HUES6 (cell line): ENCODE measurements around the gene ARHGAP30.

Experiments
- H3K27ac ChIP-seq: 2 replicates; pipeline ENCODE4 v1.7.0; 2013; ENCODE audit warnings: low read depth, mild to moderate bottlenecking, low read length, inconsistent platforms
- H3K27me3 ChIP-seq: 2 replicates; pipeline ENCODE4 v1.6.1; 2013; ENCODE audit warnings: low read length; ENCODE audit not compliant: control insufficient read depth, insufficient read depth
- H3K36me3 ChIP-seq: 2 replicates; pipeline ENCODE4 v1.6.1; 2013; ENCODE audit warnings: low read length; ENCODE audit not compliant: control insufficient read depth, insufficient read depth
- H3K4me1 ChIP-seq: 2 replicates; pipeline ENCODE4 v1.6.1; 2013; ENCODE audit warnings: low read length; ENCODE audit not compliant: control insufficient read depth, insufficient read depth
- H3K4me3 ChIP-seq: 2 replicates; pipeline ENCODE4 v1.5.1; 2013; ENCODE audit warnings: low read depth, low read length
- H3K9ac ChIP-seq: one replicate; pipeline ENCODE4 v1.6.1; 2013; ENCODE audit warnings: mild to moderate bottlenecking, low read length
- H3K9me3 ChIP-seq: 2 replicates; pipeline ENCODE4 v1.6.1; 2013; ENCODE audit warnings: low read depth, low read length; ENCODE audit not compliant: control insufficient read depth, insufficient read depth

ARHGAP30 gene

DNA sequence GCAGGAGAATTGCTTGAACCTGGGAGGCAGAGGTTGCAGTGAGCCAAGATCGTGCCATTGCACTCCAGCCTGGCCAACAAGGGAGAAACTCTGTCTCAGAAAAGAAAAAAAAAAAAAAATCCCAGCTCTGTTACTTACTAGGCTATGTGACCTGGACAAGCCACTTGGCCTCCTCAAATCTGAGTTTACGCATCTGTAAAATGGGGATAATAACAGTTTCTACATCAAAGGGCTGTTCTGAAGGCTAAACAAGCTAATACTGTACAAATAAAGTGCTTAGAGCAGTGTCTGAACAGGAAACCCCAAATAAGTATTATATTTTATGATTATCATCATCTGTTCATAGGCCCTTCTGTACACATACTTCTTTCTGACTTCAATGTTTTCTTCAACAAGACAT, 62.3 kb downstream of the ARHGAP30 start:
- Histone ChIP-seq H3K9ac (no peak overlapping the region), H3K27ac (no peak overlapping the region), H3K4me1 (peaks cover 10% of the 10 kb centered on the region; the same call in 1 of the 2 replicates), H3K9me3 (no peaks in the 10 kb centered on the region), H3K4me3 (no peak overlapping the region), H3K27me3 (no peaks in the 10 kb centered on the region), H3K36me3 (peaks cover 9% of the 10 kb centered on the region; the same call in 1 of the 2 replicates)

DNA sequence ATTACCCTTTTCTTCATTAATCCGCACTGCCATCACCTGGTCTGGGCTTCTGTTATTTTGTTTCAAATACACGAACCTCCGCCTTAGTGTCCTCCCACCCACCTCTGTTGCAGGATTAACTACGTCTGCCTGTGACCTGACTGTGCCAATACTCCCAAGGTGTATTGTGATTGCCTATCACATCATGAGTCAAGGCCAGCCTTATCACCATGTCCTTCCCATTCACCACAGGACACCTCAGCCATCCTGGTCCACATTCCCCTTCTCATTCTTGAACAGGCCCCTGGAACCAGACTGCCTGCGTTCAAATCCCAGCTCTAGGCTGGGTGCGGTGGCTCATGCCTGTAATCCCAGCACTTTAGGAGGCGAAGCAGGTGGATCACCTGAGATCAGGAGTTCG, 63.1 kb downstream of the ARHGAP30 start:
- Histone ChIP-seq H3K27ac (no peak overlapping the region), H3K4me1 (peaks cover 7% of the 10 kb centered on the region; the same call in 1 of the 2 replicates), H3K4me3 (no peak overlapping the region), H3K27me3 (no peaks in the 10 kb centered on the region), H3K36me3 (peaks cover 13% of the 10 kb centered on the region), H3K9ac (no peak overlapping the region), H3K9me3 (no peaks in the 10 kb centered on the region)

GRCh38 chr1:161001525-161001924, 68.2 kb downstream of the ARHGAP30 start:
- Histone ChIP-seq H3K27ac (no peak overlapping the region), H3K36me3 (peaks cover 58% of the 10 kb centered on the region), H3K4me3 (no peak overlapping the region), H3K4me1 (peaks cover 6% of the 10 kb centered on the region; the same call in 1 of the 2 replicates), H3K9me3 (no peaks in the 10 kb centered on the region), H3K9ac (no peak overlapping the region), H3K27me3 (no peaks in the 10 kb centered on the region)

DNA sequence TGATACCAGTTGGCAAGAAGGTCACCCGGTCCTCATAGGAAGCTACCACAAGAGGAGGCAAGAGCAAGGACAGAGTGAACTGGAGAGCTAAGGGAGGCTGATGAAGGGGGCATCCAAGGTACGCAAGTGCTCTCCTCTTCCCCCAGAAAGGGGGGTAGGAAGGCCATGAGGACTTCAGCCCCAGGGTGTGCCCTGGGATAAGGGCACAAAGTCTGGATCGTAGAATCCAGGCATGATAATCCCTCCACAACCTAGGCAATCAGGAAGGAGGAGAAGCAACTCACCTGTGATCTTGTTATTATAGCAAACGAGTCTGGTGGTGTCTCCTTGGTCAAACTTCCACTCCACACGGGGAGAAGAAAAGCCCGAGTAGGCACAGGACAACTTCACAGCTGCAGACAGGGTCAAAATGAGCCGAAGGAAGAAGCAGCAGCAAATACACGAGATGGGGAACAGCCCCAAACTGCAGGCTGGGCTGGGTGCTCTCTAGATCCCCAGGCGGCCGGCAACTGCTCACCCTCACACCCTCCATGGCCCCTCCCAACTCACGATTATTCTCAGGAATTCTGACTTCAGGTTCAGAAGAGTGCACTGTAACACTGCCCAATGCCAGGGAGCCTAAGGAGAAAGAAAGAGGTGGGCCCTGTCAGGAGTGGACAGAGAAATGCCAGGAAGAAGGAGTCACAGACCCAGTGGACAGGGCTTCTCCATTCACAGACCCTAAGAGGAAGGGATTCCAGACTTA, 68.8 kb downstream of the ARHGAP30 start:
- no peaks in the 10 kb centered on the region for H3K27me3 ChIP-seq
- no peak overlapping the region for H3K9ac ChIP-seq
- peaks cover 3% of the 10 kb centered on the region; the same call in 1 of the 2 replicates for H3K4me1 ChIP-seq
- peaks cover 58% of the 10 kb centered on the region for H3K36me3 ChIP-seq
- H3K9me3 ChIP-seq = no peaks in the 10 kb centered on the region
- H3K27ac ChIP-seq = no peak overlapping the region
- H3K4me3 ChIP-seq = no peak overlapping the region

- no peaks in the 10 kb centered on the region for H3K9me3 ChIP-seq
- H3K27me3 ChIP-seq = no peaks in the 10 kb centered on the region
- H3K4me3 ChIP-seq = no peak overlapping the region
- no peak overlapping the region for H3K27ac ChIP-seq
- no peak overlapping the region for H3K9ac ChIP-seq
- peaks cover 3% of the 10 kb centered on the region; the same call in 1 of the 2 replicates for H3K4me1 ChIP-seq
- peaks cover 67% of the 10 kb centered on the region for H3K36me3 ChIP-seq
Measured at GRCh38 chr1:160999376-160999775, 70.3 kb downstream of the ARHGAP30 start.

- no peak overlapping the region for H3K27ac ChIP-seq
- no peak overlapping the region for H3K4me3 ChIP-seq
- no peaks in the 10 kb centered on the region for H3K9me3 ChIP-seq
- H3K4me1 ChIP-seq = peaks cover 3% of the 10 kb centered on the region; the same call in 1 of the 2 replicates
- no peak overlapping the region for H3K9ac ChIP-seq
- peaks cover 67% of the 10 kb centered on the region for H3K36me3 ChIP-seq
- no peaks in the 10 kb centered on the region for H3K27me3 ChIP-seq
Measured at GRCh38 chr1:160997323-160998038, 72.2 kb downstream of the ARHGAP30 start.
